CD4-positive, alpha-beta T cell treated with Interleukin-17A for 1 hour (primary cell): ENCODE data around the gene LTB.

Experiments
- DNase-seq: peaks from one replicate; pipeline ENCODE4 v3.0.0-alpha.2; 2020

LTB gene

DNA sequence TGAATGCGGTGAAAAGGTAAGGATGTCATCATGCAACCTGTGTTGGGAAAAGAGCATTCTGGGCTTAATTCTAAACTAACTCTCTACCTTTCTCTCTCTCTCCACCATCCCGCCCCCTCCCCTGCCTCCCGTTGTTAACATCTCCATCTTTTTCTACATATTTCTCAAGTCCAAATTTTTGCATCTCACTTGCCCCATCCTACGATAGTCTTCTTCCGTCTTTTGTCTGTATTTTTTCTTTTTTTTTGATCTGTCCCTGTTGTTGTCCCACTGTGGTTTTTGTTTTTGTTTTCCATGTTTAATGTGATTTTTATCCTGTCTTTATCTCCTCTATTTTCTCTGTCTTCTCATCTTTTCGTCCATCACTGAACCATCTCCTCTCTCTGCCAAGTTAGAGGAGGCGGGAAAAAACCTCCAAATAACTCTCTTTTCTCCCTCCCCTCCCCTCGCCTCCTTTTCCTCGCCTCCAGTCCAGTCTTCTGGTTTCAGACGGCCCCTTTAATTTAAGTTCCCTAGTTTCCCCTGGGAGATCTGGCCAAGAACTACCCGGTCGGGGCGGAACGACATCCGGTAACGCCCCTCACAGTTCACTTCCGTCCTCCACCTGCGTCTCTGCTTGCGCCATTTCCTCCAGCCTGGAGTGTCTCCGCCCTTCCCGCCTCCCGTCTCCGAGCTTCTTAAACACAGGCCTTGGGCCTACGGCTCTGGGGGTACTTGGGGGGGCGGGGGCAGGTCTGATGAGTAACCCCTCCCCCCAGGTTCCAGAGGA, 35.1 kb downstream of the LTB start, which contains the start of gene NFKBIL1:
TSS of gene NFKBIL1 (plus strand) at position 651 of the 769 bp plus-strand sequence. CDS start at position 738, 87 bp downstream.
- DNase-seq: peak; percentile 94

DNA sequence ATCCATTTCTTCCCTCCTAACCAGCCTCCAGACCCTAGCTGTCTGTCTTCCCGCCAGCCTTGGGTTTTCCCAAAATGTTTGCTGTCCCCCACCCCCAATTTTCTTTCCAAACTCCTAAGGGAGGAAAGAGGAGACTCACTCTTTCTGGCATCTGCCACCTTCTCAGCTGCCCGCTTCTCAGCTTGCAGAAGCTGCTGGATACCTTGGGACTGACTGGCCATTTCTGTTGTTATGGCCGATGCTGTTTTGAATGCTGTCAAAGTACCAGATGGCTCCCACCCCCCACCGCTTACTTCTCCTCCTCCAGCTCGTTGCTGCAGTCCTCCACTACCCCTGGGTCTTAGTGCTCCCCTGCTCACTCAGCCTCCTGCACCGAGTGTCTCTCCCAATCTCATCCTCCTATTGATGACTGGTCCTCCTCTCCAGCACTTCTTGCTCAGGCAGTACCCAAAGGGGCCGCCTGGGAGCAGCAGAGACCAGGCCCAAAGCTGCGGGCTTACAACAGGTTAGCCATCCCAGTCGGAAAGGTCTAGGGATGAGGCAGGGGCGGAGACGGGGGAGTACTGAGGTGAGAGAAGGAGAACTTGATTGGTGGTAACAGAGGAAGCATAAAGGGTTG, 35.8 kb downstream of the LTB start, which contains the start of gene ATP6V1G2:
TSS of gene ATP6V1G2 (minus strand) at position 270 of the 619 bp plus-strand sequence. CDS start at position 221, 49 bp downstream.
- peak; percentile 89 for DNase-seq

DNA sequence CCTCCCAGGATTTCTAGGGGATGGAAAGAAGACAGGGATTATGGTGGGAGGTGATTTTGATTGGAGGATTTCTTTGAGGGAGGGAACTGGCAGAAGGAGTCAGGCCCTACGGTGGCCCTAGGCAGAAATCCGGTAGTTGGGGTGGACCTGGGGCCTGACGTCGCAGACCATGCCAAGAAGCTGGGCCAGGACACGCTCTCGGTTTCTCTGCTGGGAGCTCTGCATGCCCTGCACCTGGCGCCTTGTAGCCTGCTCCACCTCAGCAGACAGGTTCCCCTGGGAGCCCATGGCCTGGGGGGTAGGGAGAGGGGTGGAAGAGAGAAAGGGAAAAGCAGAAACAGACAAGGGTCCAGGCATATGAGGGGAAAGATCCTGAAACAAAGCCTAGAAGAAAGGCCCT, 36.9 kb downstream of the LTB start:
- no peak for DNase-seq

DNA sequence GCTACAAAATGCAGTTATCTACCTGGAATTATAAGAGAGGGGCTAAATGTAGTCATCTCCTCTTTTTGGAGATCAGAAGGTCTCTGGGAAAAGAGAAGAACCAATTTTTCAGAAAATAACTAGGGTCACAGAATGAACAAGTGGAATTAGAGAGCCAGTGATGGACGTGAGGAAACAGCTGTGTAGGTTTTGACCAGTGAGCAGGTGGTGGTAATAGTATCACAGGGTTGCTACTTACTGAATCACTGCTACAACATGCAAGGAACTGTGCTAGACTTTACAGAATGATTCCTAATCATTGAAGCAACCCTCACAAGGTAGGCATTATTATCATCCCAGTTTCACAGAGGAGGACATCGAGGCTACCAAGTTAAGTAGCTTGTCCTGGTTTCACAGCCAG, 37.5 kb downstream of the LTB start:
- DNase-seq: no peak

DNA sequence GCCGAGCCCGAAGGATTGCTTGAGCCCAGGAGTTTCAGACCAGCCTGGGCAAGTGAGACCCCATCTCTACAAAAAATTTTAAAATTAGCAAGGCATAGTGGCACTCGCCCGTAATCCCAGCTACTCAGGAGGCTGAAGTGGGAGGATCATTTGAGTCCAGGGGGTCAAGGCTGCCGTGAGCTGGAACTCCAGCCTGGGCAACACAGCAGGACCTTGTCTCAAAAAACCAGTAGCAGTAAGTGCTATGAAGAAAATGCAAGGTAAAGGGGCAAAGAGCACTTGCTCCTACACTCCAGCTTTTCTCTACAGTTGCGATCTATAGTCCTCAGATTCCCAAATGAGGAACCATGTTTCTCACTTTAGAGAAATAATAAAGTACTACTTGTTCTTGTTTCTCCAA, 38.6 kb downstream of the LTB start:
- no peak for DNase-seq

DNA sequence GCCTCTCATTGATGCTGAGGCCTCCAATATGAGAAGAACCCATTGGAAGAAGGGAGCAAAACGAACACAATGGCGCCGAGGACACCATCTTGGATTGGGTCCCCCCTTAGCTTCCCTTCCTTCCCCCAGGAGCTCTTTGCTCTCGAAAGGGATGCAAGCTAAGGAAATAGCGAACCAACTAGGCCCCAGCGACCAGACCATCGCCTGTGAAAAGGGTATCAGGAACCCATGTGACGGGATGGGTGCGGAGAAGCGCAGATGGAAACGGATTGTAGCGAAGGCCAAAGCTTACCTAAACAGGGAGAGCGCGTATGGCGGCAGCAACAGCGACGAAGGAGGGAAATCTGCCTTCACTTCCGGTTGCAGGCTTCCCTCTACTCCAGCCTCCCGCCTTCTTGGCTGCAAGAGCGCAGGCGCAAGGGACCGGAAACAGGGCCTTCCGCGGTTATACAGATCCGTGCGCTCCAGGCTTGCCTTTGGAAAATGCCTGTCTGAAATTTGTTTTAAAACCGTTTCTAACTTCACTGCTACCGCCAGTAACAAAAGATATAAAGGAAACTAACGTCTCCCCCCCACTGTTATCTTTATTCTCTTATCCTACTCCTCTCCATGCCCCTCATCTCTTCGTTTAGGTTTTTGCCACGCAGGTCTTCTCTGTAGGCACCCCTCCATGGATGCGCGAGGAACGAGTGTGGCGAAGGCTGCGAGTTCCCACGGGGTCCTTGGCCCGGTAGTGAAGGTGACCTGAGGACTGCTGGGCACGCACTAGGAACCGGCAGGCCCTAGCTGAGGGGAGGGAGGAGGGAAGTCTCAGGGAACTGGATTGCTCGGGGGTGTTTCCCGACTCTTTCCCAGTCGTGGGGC, 40.3 kb downstream of the LTB start, which contains the start of gene DDX39B:
TSS of gene DDX39B (minus strand) at position 346 of the 864 bp plus-strand sequence. CDS start 1,471 bp downstream, outside the sequence.
- peak; percentile 96 for DNase-seq

DNA sequence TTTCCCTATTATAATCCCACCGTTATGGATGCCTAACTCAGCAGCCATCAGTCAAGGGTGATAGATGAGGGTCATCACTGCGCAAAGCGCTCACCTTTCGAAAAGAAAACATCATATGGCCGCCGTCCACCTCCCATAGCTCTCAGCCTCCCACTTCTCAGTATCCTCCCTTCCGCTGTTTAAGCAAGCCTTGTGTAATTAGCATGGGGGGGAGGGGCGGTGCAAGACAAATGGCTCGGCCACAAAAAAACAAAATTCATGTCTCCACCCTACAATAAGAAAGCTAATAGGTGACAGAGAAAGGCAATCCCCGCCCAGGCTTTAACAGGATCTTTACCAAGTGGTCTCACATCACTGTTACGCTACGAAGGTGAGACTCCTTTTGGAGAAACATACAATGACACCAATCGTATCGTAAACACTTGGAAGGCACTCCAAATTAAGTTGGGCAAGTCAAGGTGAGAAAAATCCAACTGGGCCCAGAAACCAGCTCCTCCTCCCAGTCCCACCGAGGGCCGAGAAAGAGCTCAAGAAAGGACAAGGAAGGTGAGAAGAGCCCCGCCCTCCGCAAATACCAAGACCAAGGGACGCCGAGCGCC, 41.1 kb downstream of the LTB start:
- DNase-seq: peak; percentile 87

DNA sequence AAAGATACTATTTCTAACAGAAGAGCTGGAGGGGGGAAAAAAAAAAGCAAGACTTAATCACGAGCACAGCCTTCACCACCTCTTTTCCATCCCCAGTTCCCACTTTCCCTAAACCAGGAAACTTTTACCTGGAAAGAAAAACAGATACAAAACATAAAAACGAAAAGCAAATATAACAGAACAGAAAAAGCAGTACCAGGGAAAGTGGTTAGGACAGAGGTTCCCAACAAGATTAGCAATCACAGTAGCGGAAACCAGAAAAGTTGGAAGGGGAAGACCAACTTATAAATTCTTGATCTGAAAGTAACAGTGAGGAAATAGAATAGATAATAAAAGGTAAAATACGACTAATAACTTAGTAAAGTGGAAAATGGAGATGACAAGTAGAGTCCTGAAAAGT, 41.6 kb downstream of the LTB start:
- no peak for DNase-seq

DNA sequence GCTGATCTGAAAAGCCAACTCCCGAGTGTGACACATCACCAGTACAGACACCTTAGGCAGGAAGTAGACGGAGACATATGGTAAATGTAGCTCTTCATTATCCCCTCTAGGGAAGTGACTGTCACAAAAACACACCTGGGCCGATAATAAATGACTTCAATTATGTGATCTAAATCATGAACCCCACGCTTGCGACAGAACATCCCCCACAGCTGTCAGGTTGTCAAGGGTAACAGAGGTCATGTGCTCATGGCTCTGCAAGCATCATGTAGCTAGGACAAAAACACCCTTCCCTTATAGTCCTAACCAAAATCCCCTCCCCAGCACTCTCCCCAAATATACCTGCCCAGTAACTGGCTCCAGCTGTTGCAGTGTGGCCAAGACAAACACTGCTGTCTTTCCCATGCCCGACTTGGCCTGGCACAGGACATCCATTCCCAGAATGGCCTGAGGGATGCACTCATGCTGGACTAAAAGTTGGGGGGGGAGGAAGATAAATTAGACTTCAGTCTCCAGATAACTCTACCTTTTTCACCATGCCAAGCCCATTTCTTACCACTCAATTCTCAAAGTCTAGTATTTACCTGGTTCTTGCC, 43.3 kb downstream of the LTB start:
- DNase-seq: peak; percentile 56

DNA sequence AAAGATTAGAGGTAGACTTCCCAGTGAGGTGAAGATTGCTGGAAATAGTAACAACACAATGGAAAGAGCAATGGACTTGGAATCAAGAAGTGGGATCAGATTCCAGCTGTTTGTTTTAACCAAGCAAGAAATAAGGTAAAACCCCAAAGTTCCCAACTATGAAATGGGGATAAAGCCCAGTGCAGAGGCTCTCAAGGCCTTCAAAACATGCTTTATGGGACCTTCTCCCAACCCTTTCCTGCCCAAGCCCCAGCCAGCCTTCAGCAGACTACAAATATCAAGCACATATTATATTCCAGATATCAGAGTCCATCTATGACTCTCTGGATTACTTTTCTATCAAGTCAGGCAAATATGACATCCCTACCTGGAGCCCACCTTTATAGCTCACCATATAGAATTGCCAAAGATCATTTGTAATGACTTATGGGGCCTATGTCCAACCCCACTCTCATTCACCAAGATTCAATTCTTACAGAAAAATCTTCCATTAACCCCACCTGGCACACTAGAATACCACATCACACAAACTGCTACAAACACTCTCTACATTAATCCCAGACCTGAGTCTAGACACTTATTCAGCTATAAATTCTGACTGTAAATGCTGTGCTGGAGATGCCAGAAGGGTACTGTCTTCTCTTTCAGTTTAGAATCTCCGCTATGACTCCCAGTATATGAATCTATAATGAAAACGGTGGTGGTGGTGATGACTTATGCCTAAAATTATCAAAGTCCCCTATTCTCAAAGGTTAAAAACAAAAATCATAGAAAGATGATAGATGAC, 46.5 kb downstream of the LTB start:
- no peak for DNase-seq

DNA sequence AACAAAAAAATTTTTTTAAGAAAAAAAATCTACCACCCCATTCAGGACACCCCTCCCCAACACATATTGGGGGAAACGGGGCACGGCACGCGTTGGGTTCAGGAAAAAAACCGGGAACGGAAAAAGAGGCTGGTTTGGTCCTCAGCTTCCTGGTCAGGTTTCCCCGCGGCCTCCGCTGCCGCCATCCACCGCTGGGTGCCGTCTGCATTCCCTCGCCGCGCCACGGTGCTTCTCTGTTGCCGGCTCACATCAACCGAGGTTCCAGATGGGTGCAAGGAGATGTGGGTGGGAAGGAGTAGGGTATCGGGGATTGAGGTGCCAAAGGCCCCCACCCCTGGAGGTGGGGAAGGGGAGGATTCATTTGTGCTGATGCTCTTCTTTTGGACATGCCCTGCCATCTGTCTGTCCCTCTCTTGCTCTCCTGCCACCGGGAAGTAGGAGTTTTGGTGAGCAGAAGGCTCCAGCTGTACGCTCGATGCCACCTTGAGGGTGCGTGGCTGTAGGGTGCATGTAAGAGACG, 47.6 kb downstream of the LTB start:
- DNase-seq: no peak

DNA sequence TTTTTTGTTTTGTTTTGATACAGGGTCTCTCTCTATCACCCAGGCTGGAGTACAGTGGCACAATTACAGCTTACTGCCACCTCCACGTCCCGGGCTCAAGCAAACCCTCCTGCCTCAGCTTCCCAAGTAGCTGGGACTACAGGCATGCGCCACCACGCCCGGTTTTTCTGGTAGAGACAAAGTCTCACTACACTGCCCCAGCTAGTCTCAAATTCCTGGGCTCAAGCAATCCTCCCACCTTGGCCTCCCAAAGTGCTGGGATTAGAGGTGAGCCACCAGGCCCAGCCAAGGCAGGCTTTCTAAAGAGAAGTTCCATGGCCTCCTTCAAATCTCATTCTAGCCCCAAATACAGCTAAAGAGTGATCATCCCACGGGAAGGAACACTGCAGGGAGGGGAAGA, 48.2 kb downstream of the LTB start:
- no peak for DNase-seq

DNA sequence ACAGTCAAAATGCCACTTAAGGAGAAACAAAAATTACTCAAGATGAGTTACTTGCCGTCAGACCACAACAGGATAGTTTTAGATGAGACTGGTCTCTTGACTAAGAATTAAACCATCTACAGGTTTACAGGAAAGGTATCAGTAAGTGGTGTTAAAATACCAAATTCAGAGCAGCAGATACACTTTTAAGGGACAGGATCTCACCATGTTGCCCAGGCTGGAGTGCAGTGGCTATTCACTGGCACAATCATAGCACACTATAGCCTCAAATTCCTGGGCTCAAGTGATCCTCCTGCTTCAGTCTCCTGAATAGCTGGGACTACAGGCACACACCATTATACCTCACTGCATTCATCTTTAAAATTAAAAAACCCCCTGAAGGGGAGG, 48.8 kb downstream of the LTB start:
- DNase-seq: no peak

DNA sequence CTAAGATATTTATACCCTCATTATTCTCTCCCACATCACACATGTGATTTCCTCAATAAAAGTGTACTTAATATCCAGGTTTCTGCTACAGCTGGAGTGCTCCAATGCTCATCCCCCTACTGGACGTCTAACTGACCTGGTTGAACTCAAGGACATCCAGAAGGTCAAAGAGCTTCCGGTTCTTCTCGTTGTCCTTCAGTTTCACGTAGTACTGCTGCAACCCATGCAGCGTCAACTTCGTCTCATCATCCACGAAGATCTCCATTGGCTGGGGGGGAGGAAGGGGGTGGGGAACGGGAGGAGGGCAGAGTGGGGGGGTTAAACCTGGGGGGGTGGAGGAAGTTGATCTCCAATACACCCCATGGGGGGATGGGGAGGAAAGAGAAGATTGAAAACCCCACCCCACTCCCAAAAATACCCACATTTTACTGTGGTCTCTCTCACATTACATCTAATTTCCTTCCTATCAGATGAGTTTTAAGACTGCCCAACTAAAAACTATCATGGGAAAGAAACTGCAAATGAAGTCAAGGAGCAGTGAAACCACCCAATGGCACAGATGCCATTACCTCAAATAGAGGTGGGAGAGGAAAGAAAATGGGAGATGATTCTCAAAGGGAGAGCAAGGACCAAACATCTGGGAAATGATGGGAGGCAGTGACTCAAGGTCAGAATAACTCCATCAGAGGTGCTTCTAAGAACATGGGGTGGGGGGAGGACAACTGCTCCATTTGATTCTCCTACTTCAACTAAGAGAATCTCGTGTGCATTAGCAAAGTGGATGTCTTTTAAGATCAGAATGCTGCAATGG, 49.4 kb downstream of the LTB start:
- no peak for DNase-seq

DNA sequence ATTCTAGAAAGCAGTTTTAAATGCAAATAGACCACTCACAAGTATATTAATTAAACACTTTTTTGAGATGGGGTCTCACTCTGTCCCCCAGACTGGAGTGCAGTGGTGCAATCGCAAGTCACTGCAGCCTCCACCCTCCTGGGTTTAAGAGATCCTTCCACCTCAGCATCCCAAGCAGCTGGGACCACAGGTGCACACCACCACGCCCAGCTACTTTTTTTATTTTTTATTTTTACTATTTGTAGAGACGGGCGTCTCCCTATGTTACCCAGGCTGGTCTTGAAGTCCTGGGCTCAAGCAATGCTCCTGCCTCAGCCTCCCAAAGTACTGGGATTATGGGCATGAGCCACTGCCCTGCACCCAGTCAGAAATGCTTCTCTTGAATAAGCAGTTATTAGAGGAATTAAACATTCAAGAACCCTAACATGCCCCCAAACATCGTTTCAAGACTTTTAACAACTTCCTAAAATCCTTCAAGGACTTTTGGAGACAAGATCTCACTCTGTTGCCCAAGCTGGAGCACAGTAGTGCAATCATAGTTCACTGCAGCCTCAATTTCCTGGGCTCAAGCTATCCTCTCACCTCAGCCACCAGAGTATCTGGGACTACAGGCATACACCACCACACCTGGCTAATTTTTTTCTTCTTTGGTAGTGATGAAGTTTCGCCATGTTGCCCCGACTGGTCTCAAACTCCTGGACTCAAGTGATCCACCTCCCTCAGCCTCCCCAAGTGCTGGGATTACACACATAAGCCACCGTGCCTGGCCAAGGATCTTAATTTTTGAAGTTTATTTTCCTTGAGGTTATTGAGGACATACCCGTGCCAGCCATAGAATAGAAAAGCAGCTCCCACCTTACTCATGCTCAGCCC, 50.2 kb downstream of the LTB start:
- DNase-seq: no peak

DNA sequence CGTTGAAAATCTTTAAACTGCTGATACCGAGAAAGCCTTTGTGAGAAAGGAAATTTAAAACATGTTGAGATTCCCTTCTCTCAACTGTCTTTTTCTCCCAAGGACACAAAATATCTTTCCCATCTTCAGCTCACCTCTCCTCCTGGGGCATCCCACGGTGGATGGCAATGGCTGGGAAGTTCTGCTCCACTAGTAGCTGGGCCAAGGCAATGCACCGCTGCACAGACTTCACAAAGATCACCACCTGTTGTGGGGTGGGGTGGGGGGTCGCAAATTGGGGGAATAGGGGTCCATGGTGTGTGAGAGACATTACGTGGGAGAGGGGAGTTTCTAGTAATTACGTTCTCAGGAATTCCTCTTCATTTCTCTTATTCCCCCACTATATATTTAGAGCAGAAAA, 51.1 kb downstream of the LTB start:
- no peak for DNase-seq

DNA sequence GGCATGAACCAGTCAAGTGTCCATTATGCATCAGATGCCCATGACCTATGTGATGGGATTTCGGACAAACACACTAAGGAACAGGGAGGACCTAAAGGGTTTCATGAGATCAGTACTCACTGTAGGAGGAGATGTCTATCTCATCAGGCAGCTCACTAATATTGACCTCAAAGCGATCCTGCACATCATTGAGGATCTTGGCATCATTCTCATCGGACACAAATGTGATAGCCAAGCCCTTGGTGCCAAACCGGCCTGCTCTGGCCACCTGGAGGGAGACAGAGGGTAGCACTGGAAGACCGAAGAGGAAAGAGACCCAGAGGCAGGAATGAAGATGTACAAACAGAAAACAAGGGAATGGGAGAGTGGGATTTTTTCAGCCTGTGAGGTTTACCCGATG, 51.6 kb downstream of the LTB start:
- no peak for DNase-seq
